Neural progenitor cell (in vitro differentiated cells): ENCODE measurements around the gene DEFB129. TPM values are rescaled to one million over a fixed set of nuclear protein-coding genes. Genes with fewer than 3 reads are reported as not detected.
"Not testable (repeated sequence)": the region's sequence is repeated elsewhere in the genome, so short reads cannot be mapped to it uniquely, and the experiment has no call there.

Experiments used
- DNase-seq: peaks from one replicate; pipeline ENCODE4 v3.0.0-alpha.2; 2016; ENCODE audit warnings: low spot score
- H2AFZ ChIP-seq: fragments of 200-600 bp; sonication (generic); replicated peaks from 2 replicates; pipeline ENCODE4 v1.6.1; 2016; ENCODE audit warnings: antibody characterized with exemption
- H3F3A ChIP-seq: fragments of 200-600 bp; sonication (generic); 2 replicates; pipeline ENCODE4 v1.6.1; 2016; ENCODE audit warnings: antibody characterized with exemption, low read depth
- H3K27ac ChIP-seq: fragments of 200-600 bp; sonication (generic); 2 replicates; pipeline ENCODE4 v1.5.1; 2016; ENCODE audit warnings: mild to moderate bottlenecking
- H3K27me3 ChIP-seq: fragments of 200-600 bp; sonication (generic); 2 replicates; pipeline ENCODE4 v1.6.1; 2016; ENCODE audit warnings: mild to moderate bottlenecking, moderate library complexity
- H3K36me3 ChIP-seq: fragments of 200-600 bp; sonication (generic); 2 replicates; pipeline ENCODE4 v1.5.1; 2016
- H3K4me1 ChIP-seq: fragments of 200-600 bp; sonication (generic); 2 replicates; pipeline ENCODE4 v1.6.1; 2016; ENCODE audit warnings: mixed run types
- H3K4me2 ChIP-seq: fragments of 200-600 bp; sonication (generic); 2 replicates; pipeline ENCODE4 v1.6.1; 2016
- H3K4me3 ChIP-seq: fragments of 200-600 bp; sonication (generic); 2 replicates; pipeline ENCODE4 v1.5.1; 2016
- H3K79me2 ChIP-seq: fragments of 200-600 bp; sonication (generic); 2 replicates; pipeline ENCODE4 v1.6.1; 2016; ENCODE audit warnings: low read depth
- H3K9ac ChIP-seq: fragments of 200-600 bp; sonication (generic); 2 replicates; pipeline ENCODE4 v1.6.1; 2016
- H3K9me3 ChIP-seq: fragments of 200-600 bp; sonication (generic); 2 replicates; pipeline ENCODE4 v1.5.1; 2016; ENCODE audit warnings: low read depth
- H4K20me1 ChIP-seq: fragments of 200-600 bp; sonication (generic); 2 replicates; pipeline ENCODE4 v1.6.1; 2016; ENCODE audit warnings: low read depth
- H3K27ac Mint-ChIP-seq: 3 replicates; pipeline ENCODE4 v1.8.0; 2021; ENCODE audit warnings: mixed read lengths
- H3K27me3 Mint-ChIP-seq: 2 replicates; pipeline ENCODE4 v1.8.0; 2022; ENCODE audit warnings: low read depth, mild to moderate bottlenecking, inconsistent platforms, moderate library complexity, mixed read lengths; ENCODE audit not compliant: insufficient read depth
- H3K36me3 Mint-ChIP-seq: 3 replicates; pipeline ENCODE4 v1.8.0; 2021; ENCODE audit warnings: mixed read lengths
- H3K4me1 Mint-ChIP-seq: 3 replicates; pipeline ENCODE4 v1.8.0; 2021; ENCODE audit warnings: mixed read lengths
- H3K4me3 Mint-ChIP-seq: 3 replicates; pipeline ENCODE4 v1.8.0; 2021; ENCODE audit warnings: mild to moderate bottlenecking, moderate library complexity, mixed read lengths
- H3K9me3 Mint-ChIP-seq: 3 replicates; pipeline ENCODE4 v1.8.0; 2020; ENCODE audit warnings: mixed read lengths
- EZH2 ChIP-seq: fragments of 200-600 bp; sonication (generic); IDR thresholded peaks from 2 replicates; pipeline ENCODE4 v1.6.1; 2017; ENCODE audit warnings: antibody characterized with exemption, mild to moderate bottlenecking, moderate library complexity
- EZH2phosphoT487 ChIP-seq: fragments of 200-600 bp; sonication (generic); IDR thresholded peaks from 2 replicates; pipeline ENCODE4 v1.6.1; 2017; ENCODE audit warnings: antibody characterized with exemption
- total RNA-seq: library from RNA; depleted of rRNA; stranded (reverse); fragments of >200 nt; gene quantifications from 2 replicates; pipeline ENCODE4 v1.2.3, GENCODE V29; 2015; ENCODE audit warnings: low replicate concordance
- TF ChIP-seq, protein P1 (sequence below): fragments of 200-600 bp; sonication (generic); IDR thresholded peaks from 2 replicates; pipeline ENCODE4 v1.5.1; 2017; ENCODE audit warnings: antibody characterized with exemption, mild to moderate bottlenecking

The DEFB129 gene
- total RNA-seq, 1 donor from 2014 or later = not detected

- no peak for DNase-seq
- no peaks in the 10 kb centered on the region for H3K9me3 ChIP-seq
- H3K27me3 ChIP-seq = peaks cover 91% of the 10 kb centered on the region
- no peak overlapping the region for H3K27ac Mint-ChIP-seq
- no peak overlapping the region for H3K9ac ChIP-seq
- H4K20me1 ChIP-seq = no peaks in the 10 kb centered on the region
- H3K27ac ChIP-seq = no peak overlapping the region
- TF ChIP-seq EZH2phosphoT487 = no peak
- TF ChIP-seq, protein P1, sequence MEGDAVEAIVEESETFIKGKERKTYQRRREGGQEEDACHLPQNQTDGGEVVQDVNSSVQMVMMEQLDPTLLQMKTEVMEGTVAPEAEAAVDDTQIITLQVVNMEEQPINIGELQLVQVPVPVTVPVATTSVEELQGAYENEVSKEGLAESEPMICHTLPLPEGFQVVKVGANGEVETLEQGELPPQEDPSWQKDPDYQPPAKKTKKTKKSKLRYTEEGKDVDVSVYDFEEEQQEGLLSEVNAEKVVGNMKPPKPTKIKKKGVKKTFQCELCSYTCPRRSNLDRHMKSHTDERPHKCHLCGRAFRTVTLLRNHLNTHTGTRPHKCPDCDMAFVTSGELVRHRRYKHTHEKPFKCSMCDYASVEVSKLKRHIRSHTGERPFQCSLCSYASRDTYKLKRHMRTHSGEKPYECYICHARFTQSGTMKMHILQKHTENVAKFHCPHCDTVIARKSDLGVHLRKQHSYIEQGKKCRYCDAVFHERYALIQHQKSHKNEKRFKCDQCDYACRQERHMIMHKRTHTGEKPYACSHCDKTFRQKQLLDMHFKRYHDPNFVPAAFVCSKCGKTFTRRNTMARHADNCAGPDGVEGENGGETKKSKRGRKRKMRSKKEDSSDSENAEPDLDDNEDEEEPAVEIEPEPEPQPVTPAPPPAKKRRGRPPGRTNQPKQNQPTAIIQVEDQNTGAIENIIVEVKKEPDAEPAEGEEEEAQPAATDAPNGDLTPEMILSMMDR = no peak
- no peak for TF ChIP-seq EZH2
- H3K36me3 Mint-ChIP-seq = no peaks in the 10 kb centered on the region
- H3K36me3 ChIP-seq = no peaks in the 10 kb centered on the region
- no peak overlapping the region for H3K4me3 ChIP-seq
- H3F3A ChIP-seq = no peaks in the 10 kb centered on the region
- H3K4me2 ChIP-seq = no peak overlapping the region
- H3K4me3 Mint-ChIP-seq = no peak overlapping the region
- no peaks in the 10 kb centered on the region for H3K4me1 ChIP-seq
- H3K4me1 Mint-ChIP-seq = no peaks in the 10 kb centered on the region
- H3K79me2 ChIP-seq = no peaks in the 10 kb centered on the region
- H2AFZ ChIP-seq = no peak overlapping the region
- H3K27me3 Mint-ChIP-seq = peaks cover 3% of the 10 kb centered on the region
- no peaks in the 10 kb centered on the region for H3K9me3 Mint-ChIP-seq
Observed at GRCh38 chr20:221258-221830, 5.7 kb upstream of the DEFB129 start.

- not testable (repeated sequence) for H3K27ac ChIP-seq, H3K36me3 Mint-ChIP-seq, H3K9ac ChIP-seq, H3K4me3 Mint-ChIP-seq, H3K27ac Mint-ChIP-seq, H3K36me3 ChIP-seq, H3K4me1 ChIP-seq, H3K9me3 Mint-ChIP-seq, H2AFZ ChIP-seq, H3K9me3 ChIP-seq, H3K4me3 ChIP-seq, H3K4me2 ChIP-seq, DNase-seq, H3K4me1 Mint-ChIP-seq, H3F3A ChIP-seq, H3K27me3 Mint-ChIP-seq, H3K79me2 ChIP-seq, H4K20me1 ChIP-seq
- peaks cover 64% of the 10 kb centered on the region for H3K27me3 ChIP-seq
Observed at GRCh38 chr20:225879-226278, 1.2 kb upstream of the DEFB129 start.

- no peak overlapping the region for H3K4me3 Mint-ChIP-seq
- H3K27me3 Mint-ChIP-seq = peaks cover 5% of the 10 kb centered on the region
- H3K4me3 ChIP-seq = no peak overlapping the region
Observed at GRCh38 chr20:227439-228105, 514 bp downstream of the DEFB129 start.

More at GRCh38 chr20:227439-228105, 514 bp downstream of the DEFB129 start:
- H3K9me3 ChIP-seq = no peaks in the 10 kb centered on the region
- Mint-ChIP-seq H3K4me1 (no peaks in the 10 kb centered on the region), H3K36me3 (no peaks in the 10 kb centered on the region), H3K27ac (no peak overlapping the region), H3K9me3 (no peaks in the 10 kb centered on the region)
- H3K9ac ChIP-seq = no peak overlapping the region
- H3K4me1 ChIP-seq = peaks cover 7% of the 10 kb centered on the region
- H3F3A ChIP-seq = no peaks in the 10 kb centered on the region
- H3K4me2 ChIP-seq = peak overlapping the region; percentile 11
- no peaks in the 10 kb centered on the region for H4K20me1 ChIP-seq
- no peaks in the 10 kb centered on the region for H3K79me2 ChIP-seq
- H3K27ac ChIP-seq = no peak overlapping the region
- peak overlapping the region; percentile 54 for H2AFZ ChIP-seq
- peaks cover 57% of the 10 kb centered on the region for H3K27me3 ChIP-seq
- no peak for DNase-seq
- TF ChIP-seq, protein P1 = no peak
- TF ChIP-seq EZH2phosphoT487 (no peak), EZH2 (no peak)
- H3K36me3 ChIP-seq = no peaks in the 10 kb centered on the region
